ENCODE results near the gene GPR156.

- TF ChIP-seq CTCF (IDR thresholded peaks at IDR 0.05) (no peak), MAX (IDR thresholded peaks at IDR 0.05; ENCODE audit: low read depth) (no peak), POLR2AphosphoS5 (IDR thresholded peaks at IDR 0.05; ENCODE audit: low read depth, low read length) (no peak), MXI1 (IDR thresholded peaks at IDR 0.05; ENCODE audit: low read depth, low read length) (no peak)
Measured at GRCh38 chr3:120174811-120175539, 110.0 kb downstream of the GPR156 start.
